ENCODE results near the gene NVL. TPM values are rescaled to one million over a fixed set of nuclear protein-coding genes. Genes with fewer than 3 reads are reported as not detected.

NVL gene
- total RNA-seq, 2 donors from 2014 or later, result 42.4 TPM

- no peak overlapping the region for H3K9ac ChIP-seq (ENCODE audit: extremely low read depth, low read length, poor library complexity, severe bottlenecking)
- peak; percentile 9 for DNase-seq
- H3K27ac Mint-ChIP-seq, result no peak overlapping the region
- no peaks in the 10 kb centered on the region for H3K4me1 ChIP-seq (ENCODE audit: control insufficient read depth, insufficient read depth, low read length)
- peaks cover 82% of the 10 kb centered on the region for H3K36me3 ChIP-seq (ENCODE audit: control insufficient read depth, insufficient read depth, low read length)
- no peaks in the 10 kb centered on the region for H3K27me3 Mint-ChIP-seq (ENCODE audit: insufficient read depth)
- no peaks in the 10 kb centered on the region for H3K9me3 Mint-ChIP-seq
- no peak overlapping the region for H3K4me3 Mint-ChIP-seq
- TF ChIP-seq CTCF (conservative IDR thresholded peaks at IDR 0.05), result no peak
- no peaks in the 10 kb centered on the region for H3K4me1 Mint-ChIP-seq
- 83 to 100% methylated on average over 1 of the region's 1 CpG for WGBS, 2 experiments (ENCODE audit: insufficient coverage in 1 of 2, insufficient read length in 1 of 2)
- H3K27me3 ChIP-seq (ENCODE audit: control insufficient read depth, insufficient read depth, low read length, poor library complexity, severe bottlenecking), result no peaks in the 10 kb centered on the region
- no peaks in the 10 kb centered on the region for H3K9me3 ChIP-seq (ENCODE audit: control insufficient read depth, low read length)
- no peak overlapping the region for H3K27ac ChIP-seq (ENCODE audit: low read depth, low read length)
- H3K4me3 ChIP-seq (ENCODE audit: low read length), result no peak overlapping the region
- peaks cover 72% of the 10 kb centered on the region for H3K36me3 Mint-ChIP-seq (ENCODE audit: low read depth)
Observed at GRCh38 chr1:224301391-224301790, 28.6 kb downstream of the NVL start.

GRCh38 chr1:224300346-224300745 is 29.6 kb downstream of the NVL start:
- Mint-ChIP-seq H3K4me1 (no peaks in the 10 kb centered on the region), H3K4me3 (no peak overlapping the region), H3K27me3 (ENCODE audit: insufficient read depth) (no peaks in the 10 kb centered on the region), H3K9me3 (no peaks in the 10 kb centered on the region), H3K36me3 (ENCODE audit: low read depth) (peaks cover 74% of the 10 kb centered on the region), H3K27ac (no peak overlapping the region)
- Histone ChIP-seq H3K4me3 (ENCODE audit: low read length) (no peak overlapping the region), H3K36me3 (ENCODE audit: control insufficient read depth, insufficient read depth, low read length) (peaks cover 89% of the 10 kb centered on the region), H3K4me1 (ENCODE audit: control insufficient read depth, insufficient read depth, low read length) (no peaks in the 10 kb centered on the region), H3K9ac (ENCODE audit: extremely low read depth, low read length, poor library complexity, severe bottlenecking) (no peak overlapping the region), H3K9me3 (ENCODE audit: control insufficient read depth, low read length) (no peaks in the 10 kb centered on the region), H3K27ac (ENCODE audit: low read depth, low read length) (no peak overlapping the region), H3K27me3 (ENCODE audit: control insufficient read depth, insufficient read depth, low read length, poor library complexity, severe bottlenecking) (no peaks in the 10 kb centered on the region)
- WGBS, 2 experiments (ENCODE audit: insufficient coverage in 1 of 2, insufficient read length in 1 of 2), result 92 to 96% methylated on average over 2 of the region's 2 CpGs
- no peak for TF ChIP-seq CTCF (conservative IDR thresholded peaks at IDR 0.05)
- peak; percentile 6 for DNase-seq

- Mint-ChIP-seq H3K9me3 (no peaks in the 10 kb centered on the region), H3K27me3 (ENCODE audit: insufficient read depth) (no peaks in the 10 kb centered on the region), H3K4me1 (no peaks in the 10 kb centered on the region), H3K36me3 (ENCODE audit: low read depth) (peaks cover 77% of the 10 kb centered on the region), H3K4me3 (no peak overlapping the region), H3K27ac (no peak overlapping the region)
- Histone ChIP-seq H3K9me3 (ENCODE audit: control insufficient read depth, low read length) (no peaks in the 10 kb centered on the region), H3K27me3 (ENCODE audit: control insufficient read depth, insufficient read depth, low read length, poor library complexity, severe bottlenecking) (no peaks in the 10 kb centered on the region), H3K9ac (ENCODE audit: extremely low read depth, low read length, poor library complexity, severe bottlenecking) (no peak overlapping the region), H3K27ac (ENCODE audit: low read depth, low read length) (no peak overlapping the region), H3K4me1 (ENCODE audit: control insufficient read depth, insufficient read depth, low read length) (no peaks in the 10 kb centered on the region), H3K36me3 (ENCODE audit: control insufficient read depth, insufficient read depth, low read length) (peaks cover 87% of the 10 kb centered on the region), H3K4me3 (ENCODE audit: low read length) (no peak overlapping the region)
- DNase-seq, result peak; percentile 8
- 95 to 96% methylated on average over 7 of the region's 8 CpGs for WGBS, 2 experiments (ENCODE audit: insufficient coverage in 1 of 2, insufficient read length in 1 of 2)
- no peak for TF ChIP-seq CTCF (conservative IDR thresholded peaks at IDR 0.05)
Observed at GRCh38 chr1:224298346-224299330, 31.3 kb downstream of the NVL start.

All from endodermal cell (in vitro differentiated cells).